NOMO-1 treated with DMSO at 0.1 percent for 48 hours (cell line): ENCODE results near the gene EPAS1.

Experiments
- DNase-seq: peaks from one replicate; lab custom pipeline; 2025; ENCODE audit not compliant: unreplicated experiment; lab: John Stamatoyannopoulos, UW

Gene EPAS1

DNA sequence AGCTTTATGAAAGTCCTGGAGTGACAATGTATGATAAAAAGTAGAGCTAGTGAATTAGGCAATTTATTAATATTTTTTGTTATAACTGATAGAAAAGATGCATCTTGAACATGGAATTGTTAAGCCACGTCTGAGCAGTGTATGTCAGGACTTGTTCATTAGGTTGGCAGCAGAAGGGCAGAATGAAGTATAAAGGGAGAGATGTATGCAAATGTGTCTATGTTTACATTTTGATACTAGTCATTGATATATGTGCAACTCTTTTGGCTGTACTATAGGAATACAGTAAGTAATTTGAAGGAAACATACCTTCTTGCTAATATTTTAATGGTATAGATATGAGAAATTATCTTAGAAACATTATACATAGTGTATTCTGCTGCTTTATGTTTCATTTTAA, 133.2 kb downstream of the EPAS1 start:
- no peak for DNase-seq

DNA sequence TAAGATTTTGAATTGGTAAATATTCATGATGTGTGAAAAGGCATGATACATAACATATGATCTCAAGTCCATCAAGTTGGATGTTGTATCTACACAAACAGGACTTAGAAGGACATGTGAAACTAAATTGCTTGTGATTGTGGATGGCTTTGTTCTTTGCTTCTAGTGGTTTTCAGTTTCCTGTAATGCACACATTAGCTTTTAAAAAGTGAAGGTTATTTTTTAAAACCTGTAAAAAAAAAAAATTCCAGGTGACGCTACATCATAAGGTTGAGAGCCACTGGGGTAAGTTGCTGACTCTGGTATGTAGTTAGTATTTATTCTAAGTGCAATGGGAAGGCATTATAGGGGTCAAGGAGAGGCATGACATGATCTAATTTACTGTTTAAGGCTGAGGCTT, 133.8 kb downstream of the EPAS1 start:
- no peak for DNase-seq

DNA sequence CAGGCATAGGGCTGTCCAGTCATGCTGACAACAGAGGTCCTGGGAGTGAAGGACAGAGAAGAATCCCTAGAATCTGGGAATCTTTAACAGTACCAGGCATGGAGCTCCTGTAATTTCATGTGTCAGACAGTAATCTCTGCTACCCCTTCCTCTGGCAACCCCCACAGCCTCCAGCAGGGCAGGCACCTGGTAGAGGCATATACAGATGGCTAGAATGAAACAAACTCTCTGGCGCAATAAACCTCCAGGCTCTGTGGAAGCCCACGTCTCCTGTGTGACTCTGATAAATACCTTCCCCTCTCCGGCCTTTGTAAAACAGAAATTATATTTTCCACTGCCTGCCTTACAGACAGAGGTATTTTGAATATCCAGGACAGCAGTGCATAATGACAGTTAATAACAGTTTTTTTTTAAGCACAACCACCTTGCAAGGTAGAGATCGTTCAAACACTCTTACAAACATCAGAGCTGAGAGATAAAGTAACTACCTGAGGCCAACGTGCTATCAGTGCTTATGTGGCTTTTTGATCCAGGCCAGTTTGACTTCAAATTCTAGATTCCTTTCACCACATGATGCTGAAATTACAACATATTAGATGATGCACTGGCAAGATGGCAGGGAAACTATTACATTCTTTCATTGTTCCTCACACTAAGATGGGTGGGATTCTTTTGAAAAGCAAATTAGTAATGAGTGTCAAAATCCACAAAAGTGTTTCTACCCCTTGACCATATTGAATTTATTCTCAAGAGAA, 134.5 kb downstream of the EPAS1 start:
- no peak for DNase-seq

DNA sequence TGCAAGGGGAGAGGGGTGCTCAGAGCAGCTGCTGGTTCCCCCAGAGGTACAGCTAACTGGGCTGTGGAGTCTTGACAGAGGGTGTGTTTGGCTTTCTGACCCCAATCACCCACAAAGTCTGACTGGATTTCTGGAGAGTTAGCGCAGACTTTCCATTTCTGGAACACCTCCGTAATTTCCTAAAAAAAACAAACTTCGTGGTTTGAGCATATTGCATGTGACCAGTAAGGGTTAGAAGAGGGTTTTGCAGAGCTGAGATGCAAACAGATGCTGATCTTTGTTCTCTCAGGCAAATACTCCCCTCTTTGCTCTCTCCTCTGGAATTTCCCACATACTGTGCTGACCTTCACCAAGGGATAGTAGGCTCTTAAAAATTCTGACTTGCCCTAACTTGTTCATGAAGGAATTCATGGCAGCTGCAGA, 137.7 kb downstream of the EPAS1 start:
- DNase-seq: no peak

DNA sequence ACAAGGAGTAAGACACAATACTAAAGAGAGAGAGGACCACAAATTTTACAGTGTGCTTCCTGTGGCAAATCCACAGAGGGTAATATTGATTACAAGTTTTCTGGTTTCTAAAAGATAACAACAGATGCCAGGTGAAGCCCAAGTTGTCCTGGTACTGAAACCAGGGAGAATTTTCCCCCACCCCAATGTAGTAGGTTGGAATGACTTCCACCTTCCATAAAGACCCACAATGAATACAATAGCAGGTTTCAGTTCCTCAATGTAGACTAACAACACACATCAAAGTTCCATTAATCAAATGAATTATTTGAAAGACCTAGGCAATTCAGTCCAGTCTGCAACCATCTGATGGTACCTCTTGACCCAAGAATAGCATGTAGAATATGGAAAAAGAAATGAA, 138.1 kb downstream of the EPAS1 start:
- DNase-seq: peak; percentile 29

DNA sequence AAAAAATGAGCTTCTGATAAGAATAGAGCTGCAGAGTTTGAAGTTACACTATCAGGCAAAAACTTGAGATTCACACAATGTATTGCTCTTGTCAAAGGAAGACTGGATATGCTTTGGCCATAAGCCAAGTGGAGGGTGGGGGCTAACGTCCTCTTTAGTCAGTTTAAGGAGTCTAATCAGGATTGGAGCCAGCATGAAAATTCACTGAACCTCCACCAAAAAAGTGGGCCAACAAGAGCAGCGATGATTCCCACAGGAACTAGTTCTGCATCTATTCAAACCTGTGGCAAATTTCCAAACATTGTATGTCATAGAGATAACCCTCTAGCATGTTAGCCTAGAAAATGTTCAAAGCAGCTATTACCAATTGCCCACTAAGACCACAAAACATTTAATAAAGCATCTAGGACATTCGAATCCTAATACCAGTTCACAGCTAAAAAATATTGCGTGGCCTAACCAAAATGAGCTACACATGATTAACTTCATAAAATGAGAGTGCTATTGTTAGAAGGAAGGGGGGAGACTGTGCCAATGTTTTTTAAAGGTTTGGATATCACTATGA, 138.7 kb downstream of the EPAS1 start:
- no peak for DNase-seq
